ENCODE results near the gene PLOD2. TPM values are rescaled to one million over a fixed set of nuclear protein-coding genes. Genes with fewer than 3 reads are reported as not detected.

Gene PLOD2
- total RNA-seq, 4 donors from 2014 or later, result 110 to 171 (median 156) TPM

DNA sequence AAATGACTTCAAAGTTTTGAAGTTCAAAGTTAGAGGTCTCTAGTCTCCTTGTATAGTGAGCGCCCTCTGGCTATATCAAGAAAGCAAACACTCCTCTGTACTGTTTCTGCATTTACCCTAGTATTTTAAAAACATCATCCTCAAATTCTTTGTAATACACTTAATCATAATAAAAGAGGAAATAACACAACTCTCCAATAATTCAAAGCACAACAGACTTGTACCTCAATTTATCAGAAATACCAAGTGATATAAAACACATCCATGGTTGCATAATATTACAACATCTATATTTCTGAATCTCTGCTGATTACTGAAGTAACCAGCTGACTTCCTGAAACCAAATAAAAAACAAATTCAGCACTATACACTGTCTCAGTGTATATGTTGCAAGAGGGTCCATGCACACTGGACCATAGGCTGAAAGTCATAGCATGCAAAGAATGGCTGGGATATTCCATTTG is 12.5 kb downstream of the PLOD2 start:
- no peak overlapping the region for H3K4me3 ChIP-seq (replicated peaks in 1 of 3)
- 84 to 88% methylated on average over 1 of the region's 1 CpG for WGBS, 2 donors
- no peaks in the 10 kb centered on the region for H3K27me3 ChIP-seq
- no peak for TF ChIP-seq POLR2A (IDR thresholded peaks at IDR 0.05)
- TF ChIP-seq, protein P1, sequence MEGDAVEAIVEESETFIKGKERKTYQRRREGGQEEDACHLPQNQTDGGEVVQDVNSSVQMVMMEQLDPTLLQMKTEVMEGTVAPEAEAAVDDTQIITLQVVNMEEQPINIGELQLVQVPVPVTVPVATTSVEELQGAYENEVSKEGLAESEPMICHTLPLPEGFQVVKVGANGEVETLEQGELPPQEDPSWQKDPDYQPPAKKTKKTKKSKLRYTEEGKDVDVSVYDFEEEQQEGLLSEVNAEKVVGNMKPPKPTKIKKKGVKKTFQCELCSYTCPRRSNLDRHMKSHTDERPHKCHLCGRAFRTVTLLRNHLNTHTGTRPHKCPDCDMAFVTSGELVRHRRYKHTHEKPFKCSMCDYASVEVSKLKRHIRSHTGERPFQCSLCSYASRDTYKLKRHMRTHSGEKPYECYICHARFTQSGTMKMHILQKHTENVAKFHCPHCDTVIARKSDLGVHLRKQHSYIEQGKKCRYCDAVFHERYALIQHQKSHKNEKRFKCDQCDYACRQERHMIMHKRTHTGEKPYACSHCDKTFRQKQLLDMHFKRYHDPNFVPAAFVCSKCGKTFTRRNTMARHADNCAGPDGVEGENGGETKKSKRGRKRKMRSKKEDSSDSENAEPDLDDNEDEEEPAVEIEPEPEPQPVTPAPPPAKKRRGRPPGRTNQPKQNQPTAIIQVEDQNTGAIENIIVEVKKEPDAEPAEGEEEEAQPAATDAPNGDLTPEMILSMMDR (IDR thresholded peaks at IDR 0.05), result peak in 2 of 6 experiments; percentile 25 to 30
- no peak for DNase-seq
- no peaks in the 10 kb centered on the region for H3K9me3 ChIP-seq
- no peaks in the 10 kb centered on the region for H3K36me3 ChIP-seq
- H3K27ac ChIP-seq, result peak overlapping the region in 1 of 3 donors; percentile 1
- peaks cover 34 to 61% of the 10 kb centered on the region in 2 donors for H3K4me1 ChIP-seq
- intact Hi-C loops (cut with DNase I), result no loop called here

DNA sequence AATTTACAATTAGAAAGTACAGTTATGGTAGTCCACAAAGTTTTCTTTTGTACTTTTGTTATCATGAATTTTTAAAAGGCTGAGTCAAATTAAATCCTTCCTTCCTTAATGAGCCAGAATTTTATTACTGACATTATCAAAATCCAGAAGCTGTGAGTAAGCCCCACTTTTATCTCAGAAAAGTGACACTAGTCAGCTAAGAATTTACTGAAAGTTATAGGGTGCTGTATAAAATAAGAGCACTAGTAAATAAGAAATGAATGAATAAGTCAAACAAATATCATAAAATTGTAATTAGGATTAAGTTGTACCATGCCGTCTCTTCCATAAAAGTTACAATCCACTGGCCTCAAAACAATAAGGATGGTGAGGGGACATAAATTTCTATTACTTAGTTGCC is 15.3 kb downstream of the PLOD2 start:
- Histone ChIP-seq H3K4me3 (replicated peaks in 1 of 3) (no peak overlapping the region), H3K27me3 (no peaks in the 10 kb centered on the region), H3K4me1 (peaks cover 44 to 51% of the 10 kb centered on the region in 2 donors), H3K36me3 (no peaks in the 10 kb centered on the region), H3K27ac (no peak overlapping the region), H3K9me3 (no peaks in the 10 kb centered on the region)
- TF ChIP-seq POLR2A (IDR thresholded peaks at IDR 0.05), result no peak
- TF ChIP-seq, protein P1 (IDR thresholded peaks at IDR 0.05), result no peak
- intact Hi-C loops (cut with DNase I), result no loop called here
- no peak for DNase-seq
- 99% methylated on average over 1 of the region's 1 CpG for WGBS, 2 donors

DNA sequence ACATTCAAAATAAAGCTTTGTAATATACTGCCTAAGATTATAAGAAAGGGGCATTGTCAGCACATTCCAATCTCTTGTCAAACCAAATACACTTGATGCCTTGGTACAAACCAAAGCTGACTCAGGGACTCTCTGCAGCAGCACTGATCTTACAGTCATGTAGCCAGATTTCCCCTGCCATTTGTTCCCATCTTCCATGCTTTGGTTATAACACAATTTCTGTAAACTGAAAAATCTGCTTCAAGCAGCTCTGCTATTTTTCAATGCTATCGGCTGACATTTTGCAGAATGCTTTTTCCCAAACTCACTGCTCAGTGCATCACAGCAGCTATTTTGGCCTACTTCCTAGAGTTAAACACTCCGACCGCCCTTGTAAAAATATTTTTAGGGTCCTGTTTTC is 18.2 kb downstream of the PLOD2 start:
- H3K4me1 ChIP-seq, result peaks cover 44 to 51% of the 10 kb centered on the region in 2 donors
- H3K36me3 ChIP-seq, result no peaks in the 10 kb centered on the region
- 16 to 40% methylated on average over 3 of the region's 3 CpGs for WGBS, 2 donors
- H3K27ac ChIP-seq, result peak overlapping the region; percentile 56 to 66 (median 64)
- H3K4me3 ChIP-seq (replicated peaks in 1 of 3), result no peak overlapping the region
- TF ChIP-seq, protein P1 (IDR thresholded peaks at IDR 0.05), result no peak
- no peak for TF ChIP-seq POLR2A (IDR thresholded peaks at IDR 0.05)
- peak in 1 of 2 donors; percentile 36 for DNase-seq
- intact Hi-C loops (cut with DNase I), result no loop called here
- H3K9me3 ChIP-seq, result no peaks in the 10 kb centered on the region
- no peaks in the 10 kb centered on the region for H3K27me3 ChIP-seq

DNA sequence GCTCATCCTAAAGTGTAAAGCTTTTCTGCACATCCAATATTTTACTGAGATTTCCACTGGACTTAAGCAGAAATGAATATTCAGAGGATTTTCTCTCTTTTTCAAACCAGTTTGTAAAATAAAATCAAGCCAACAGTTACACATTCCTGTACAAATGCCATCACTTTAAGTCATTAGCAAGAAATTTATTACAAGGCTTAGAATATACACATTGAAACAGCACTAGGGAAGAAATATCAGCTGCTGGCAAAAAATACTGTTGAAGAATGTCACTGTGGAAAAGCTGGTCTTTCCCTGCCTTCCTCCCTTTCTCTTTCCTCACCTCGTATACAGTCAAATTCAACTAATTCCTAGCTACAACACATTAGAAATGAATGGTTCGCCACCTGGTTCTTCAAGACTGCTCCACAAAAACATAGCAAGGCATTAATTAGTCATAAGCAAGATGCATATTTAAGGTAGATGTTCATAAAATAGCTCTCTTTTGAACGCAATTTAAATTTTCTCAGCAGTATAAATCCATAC is 21.3 kb downstream of the PLOD2 start:
- TF ChIP-seq, protein P1 (IDR thresholded peaks at IDR 0.05), result no peak
- TF ChIP-seq POLR2A (IDR thresholded peaks at IDR 0.05), result no peak
- Histone ChIP-seq H3K4me3 (replicated peaks in 1 of 3) (no peak overlapping the region), H3K27me3 (no peaks in the 10 kb centered on the region), H3K9me3 (no peaks in the 10 kb centered on the region), H3K27ac (no peak overlapping the region), H3K4me1 (peaks cover 42 to 44% of the 10 kb centered on the region in 2 donors), H3K36me3 (no peaks in the 10 kb centered on the region)
- intact Hi-C loops (cut with DNase I), result no loop called here
- DNase-seq, result no peak
- WGBS, 2 donors, result 73 to 81% methylated on average over 3 of the region's 3 CpGs

DNA sequence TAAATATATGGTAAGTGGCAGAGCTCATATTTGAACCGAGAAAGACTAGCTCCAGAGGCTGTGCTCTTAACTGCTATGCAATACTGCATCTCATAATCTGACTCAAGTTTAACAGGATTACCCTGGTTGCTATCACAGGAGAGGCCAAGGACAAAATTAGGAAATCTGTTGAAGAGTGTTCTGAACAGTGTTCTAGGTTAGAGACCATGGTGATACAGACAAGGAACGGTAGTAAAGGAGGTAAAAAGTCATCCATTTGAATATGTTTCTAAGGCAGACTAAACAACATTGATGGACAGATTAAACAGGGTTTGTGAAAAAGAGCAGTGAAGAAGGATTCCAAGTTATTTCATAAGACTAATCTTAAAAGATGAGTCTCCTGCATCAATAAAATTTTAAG is 22.1 kb downstream of the PLOD2 start:
- WGBS, 2 donors, result 78 to 80% methylated on average over 2 of the region's 2 CpGs
- Histone ChIP-seq H3K27me3 (no peaks in the 10 kb centered on the region), H3K4me1 (peaks cover 45 to 46% of the 10 kb centered on the region in 2 donors), H3K4me3 (replicated peaks in 1 of 3) (no peak overlapping the region), H3K27ac (peak overlapping the region in 1 of 3 donors; percentile 1), H3K9me3 (no peaks in the 10 kb centered on the region), H3K36me3 (no peaks in the 10 kb centered on the region)
- no peak for DNase-seq
- TF ChIP-seq POLR2A (IDR thresholded peaks at IDR 0.05), result no peak
- TF ChIP-seq, protein P1 (IDR thresholded peaks at IDR 0.05), result no peak
- intact Hi-C loops (cut with DNase I), result no loop called here

All from thyroid gland (tissue), 4 donors.